Cortex of kidney (tissue), 1 donor: ENCODE results near the gene CCDC127.

Experiments used
- DNase-seq: peaks from one replicate; lab custom pipeline; 2025; lab: John Stamatoyannopoulos, UW

Gene CCDC127

GRCh38 chr5:189976-190365, 28.0 kb downstream of the CCDC127 start:
- no peak for DNase-seq

- DNase-seq = no peak
Observed at GRCh38 chr5:189486-189885, 28.5 kb downstream of the CCDC127 start.

- DNase-seq = no peak
Observed at GRCh38 chr5:188488-189481, 29.2 kb downstream of the CCDC127 start.

GRCh38 chr5:187617-188451, 30.1 kb downstream of the CCDC127 start:
- DNase-seq = no peak

- DNase-seq = no peak
Observed at GRCh38 chr5:187042-187431, 30.9 kb downstream of the CCDC127 start.

GRCh38 chr5:186091-187041, 31.6 kb downstream of the CCDC127 start:
- no peak for DNase-seq

GRCh38 chr5:185095-186070, 32.6 kb downstream of the CCDC127 start:
- no peak for DNase-seq

GRCh38 chr5:184471-184870, 33.5 kb downstream of the CCDC127 start:
- no peak for DNase-seq

- DNase-seq = no peak
Observed at GRCh38 chr5:182126-182525, 35.8 kb downstream of the CCDC127 start.

GRCh38 chr5:181566-181965, 36.4 kb downstream of the CCDC127 start:
- no peak for DNase-seq

GRCh38 chr5:181160-181559, 36.8 kb downstream of the CCDC127 start:
- no peak for DNase-seq

GRCh38 chr5:180286-180918, 37.6 kb downstream of the CCDC127 start:
- DNase-seq = no peak

- DNase-seq = no peak
Observed at GRCh38 chr5:179401-179800, 38.6 kb downstream of the CCDC127 start.

- no peak for DNase-seq
Observed at GRCh38 chr5:178110-178509, 39.8 kb downstream of the CCDC127 start.

GRCh38 chr5:176296-176823, 41.6 kb downstream of the CCDC127 start:
- DNase-seq = no peak

- no peak for DNase-seq
Observed at GRCh38 chr5:174876-175465, 43.0 kb downstream of the CCDC127 start.

GRCh38 chr5:174291-174600, 43.7 kb downstream of the CCDC127 start:
- no peak for DNase-seq

GRCh38 chr5:173392-174290, 44.3 kb downstream of the CCDC127 start:
- no peak for DNase-seq
